Measurements from ENCODE around the gene OSBPL6.

Gene OSBPL6

DNA sequence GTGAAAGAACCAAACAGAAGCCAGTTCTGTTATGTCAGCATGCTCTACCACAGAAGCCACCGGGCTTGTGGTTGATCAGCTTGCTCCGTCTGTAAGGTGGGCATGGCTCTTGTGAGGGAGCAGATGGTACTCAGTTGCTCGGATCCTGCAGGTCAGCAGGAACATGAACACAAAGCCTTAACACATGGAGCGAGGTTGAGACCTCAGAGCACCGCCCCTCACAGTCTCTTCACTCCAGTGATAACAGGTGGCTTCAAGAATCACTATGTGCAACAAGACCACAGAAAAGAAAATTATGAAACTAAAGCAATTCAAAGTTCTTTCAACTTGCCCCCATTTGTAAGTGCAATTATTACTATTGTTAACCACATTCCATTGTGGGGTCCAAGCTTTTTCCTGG is 72.1 kb downstream of the OSBPL6 start:
- Histone ChIP-seq H3K27me3 (ENCODE audit: control insufficient read depth in 2 of 2, insufficient read depth in 2 of 2, low read length in 2 of 2) (no peaks in the 10 kb centered on the region), H3K4me1 (ENCODE audit: control insufficient read depth in 2 of 2, insufficient read depth in 2 of 2, low read length in 2 of 2) (no peaks in the 10 kb centered on the region), H3K4me3 (ENCODE audit: low read length in 2 of 2) (no peak overlapping the region), H3K27ac (ENCODE audit: low read depth in 2 of 2, low read length in 2 of 2) (no peak overlapping the region), H3K9me3 (ENCODE audit: control insufficient read depth in 2 of 2, low read length in 2 of 2) (no peaks in the 10 kb centered on the region), H3K9ac (ENCODE audit: low read depth in 1 of 2, low read length in 2 of 2) (no peak overlapping the region), H3K36me3 (ENCODE audit: control insufficient read depth in 2 of 2, insufficient read depth in 2 of 2, low read length in 2 of 2) (no peaks in the 10 kb centered on the region)

DNA sequence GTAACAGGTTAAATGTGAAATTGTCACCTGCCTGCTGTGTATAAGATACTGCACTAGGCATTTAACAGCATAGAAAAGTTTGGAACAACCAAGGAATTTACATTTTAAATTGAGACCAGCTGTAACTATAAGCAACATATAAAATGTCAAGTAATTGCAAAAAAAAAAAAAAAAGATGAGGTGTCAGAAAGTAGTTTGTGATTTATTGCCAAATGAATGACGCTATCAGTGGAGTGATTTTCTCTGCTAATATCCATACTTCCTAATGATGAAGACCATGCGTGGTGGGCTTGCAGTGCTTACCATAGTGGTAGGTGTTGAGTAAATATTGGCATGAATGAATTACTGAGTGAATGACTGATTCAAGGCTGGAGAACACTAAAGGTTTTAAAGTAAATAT is 73.3 kb downstream of the OSBPL6 start:
- no peaks in the 10 kb centered on the region for H3K9me3 ChIP-seq (ENCODE audit: control insufficient read depth in 2 of 2, low read length in 2 of 2)
- H3K4me3 ChIP-seq (ENCODE audit: low read length in 2 of 2): no peak overlapping the region
- H3K9ac ChIP-seq (ENCODE audit: low read depth in 1 of 2, low read length in 2 of 2): no peak overlapping the region
- no peaks in the 10 kb centered on the region for H3K4me1 ChIP-seq (ENCODE audit: control insufficient read depth in 2 of 2, insufficient read depth in 2 of 2, low read length in 2 of 2)
- no peaks in the 10 kb centered on the region for H3K36me3 ChIP-seq (ENCODE audit: control insufficient read depth in 2 of 2, insufficient read depth in 2 of 2, low read length in 2 of 2)
- H3K27me3 ChIP-seq (ENCODE audit: control insufficient read depth in 2 of 2, insufficient read depth in 2 of 2, low read length in 2 of 2): no peaks in the 10 kb centered on the region
- no peak overlapping the region for H3K27ac ChIP-seq (ENCODE audit: low read depth in 2 of 2, low read length in 2 of 2)

DNA sequence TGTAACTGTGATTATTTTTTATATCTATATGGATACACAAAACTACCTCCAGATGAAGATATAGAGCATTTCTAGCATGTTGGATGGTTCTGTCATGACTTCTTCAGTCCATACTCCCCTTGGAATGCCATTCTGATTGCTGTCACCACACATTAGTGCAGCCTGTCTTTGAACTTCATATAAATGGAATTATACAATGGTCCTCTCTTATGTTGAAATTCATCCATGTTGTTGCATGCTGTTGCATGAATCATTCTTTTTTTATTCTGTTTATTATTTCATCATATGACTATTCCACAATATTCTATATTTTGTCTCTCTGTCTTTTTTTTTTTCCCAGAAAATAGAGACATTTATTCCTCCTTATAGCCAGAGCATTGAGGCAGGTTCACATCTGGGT is 74.1 kb downstream of the OSBPL6 start:
- Histone ChIP-seq H3K4me1 (ENCODE audit: control insufficient read depth in 2 of 2, insufficient read depth in 2 of 2, low read length in 2 of 2) (no peaks in the 10 kb centered on the region), H3K27me3 (ENCODE audit: control insufficient read depth in 2 of 2, insufficient read depth in 2 of 2, low read length in 2 of 2) (no peaks in the 10 kb centered on the region), H3K9ac (ENCODE audit: low read depth in 1 of 2, low read length in 2 of 2) (no peak overlapping the region), H3K9me3 (ENCODE audit: control insufficient read depth in 2 of 2, low read length in 2 of 2) (no peaks in the 10 kb centered on the region), H3K36me3 (ENCODE audit: control insufficient read depth in 2 of 2, insufficient read depth in 2 of 2, low read length in 2 of 2) (no peaks in the 10 kb centered on the region), H3K4me3 (ENCODE audit: low read length in 2 of 2) (no peak overlapping the region), H3K27ac (ENCODE audit: low read depth in 2 of 2, low read length in 2 of 2) (no peak overlapping the region)

DNA sequence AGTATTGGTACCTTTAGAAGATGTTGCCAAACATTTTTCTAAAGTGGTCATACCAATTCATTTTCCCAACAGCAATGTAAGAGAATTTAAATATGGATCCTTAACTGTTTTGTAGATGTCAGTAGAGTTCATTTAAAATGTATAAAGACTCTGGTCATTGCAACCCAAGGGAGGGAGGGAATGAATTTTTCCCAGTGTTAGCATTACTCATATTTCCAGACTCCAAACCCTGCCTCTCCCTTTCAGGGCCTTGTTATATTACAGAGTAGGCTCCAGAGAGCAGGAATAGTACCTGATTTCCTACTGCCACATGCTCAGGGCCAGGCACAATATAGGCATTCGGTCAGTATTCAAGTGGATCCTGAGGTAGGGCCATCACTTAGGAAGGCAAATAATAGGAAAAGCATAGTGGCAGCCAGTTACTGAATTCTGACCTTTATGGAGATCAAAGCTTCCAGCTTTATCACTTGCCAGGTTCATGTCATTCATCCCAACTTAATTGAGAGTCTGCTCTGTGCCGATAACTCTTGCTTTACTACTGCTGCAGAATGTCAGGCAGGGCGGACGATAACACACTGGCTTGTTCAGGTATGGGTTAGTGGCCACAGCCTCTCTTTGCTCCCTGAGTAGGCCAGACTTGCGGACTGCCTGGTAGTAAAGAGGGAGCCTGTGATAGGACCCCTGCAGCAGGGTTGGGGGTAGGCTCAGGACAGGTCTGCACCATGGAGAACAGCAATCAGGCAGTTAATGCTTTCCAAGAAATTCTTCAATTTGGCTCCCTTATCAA is 75.3 kb downstream of the OSBPL6 start:
- Histone ChIP-seq H3K4me3 (ENCODE audit: low read length in 2 of 2) (no peak overlapping the region), H3K27me3 (ENCODE audit: control insufficient read depth in 2 of 2, insufficient read depth in 2 of 2, low read length in 2 of 2) (no peaks in the 10 kb centered on the region), H3K27ac (ENCODE audit: low read depth in 2 of 2, low read length in 2 of 2) (no peak overlapping the region), H3K9ac (ENCODE audit: low read depth in 1 of 2, low read length in 2 of 2) (no peak overlapping the region), H3K36me3 (ENCODE audit: control insufficient read depth in 2 of 2, insufficient read depth in 2 of 2, low read length in 2 of 2) (no peaks in the 10 kb centered on the region), H3K9me3 (ENCODE audit: control insufficient read depth in 2 of 2, low read length in 2 of 2) (no peaks in the 10 kb centered on the region), H3K4me1 (ENCODE audit: control insufficient read depth in 2 of 2, insufficient read depth in 2 of 2, low read length in 2 of 2) (no peaks in the 10 kb centered on the region)

DNA sequence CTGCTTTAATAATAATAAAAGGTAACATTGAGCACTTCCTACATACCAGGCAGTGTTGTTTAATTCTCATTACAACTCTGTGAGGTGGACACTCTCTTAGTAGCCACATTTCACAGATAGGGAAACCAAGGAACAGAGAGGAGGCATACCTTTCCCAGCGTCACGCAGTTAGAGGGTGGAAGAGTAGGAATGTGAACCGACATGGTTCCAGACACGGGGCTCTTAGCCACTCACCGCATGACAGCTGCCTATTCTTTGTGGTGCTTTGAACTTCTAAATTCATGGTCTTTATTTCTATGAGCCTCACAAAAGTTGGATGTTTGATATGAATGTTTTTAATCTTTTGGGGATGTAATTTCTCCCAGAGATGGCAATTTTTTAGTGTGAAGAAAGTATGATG is 76.0 kb downstream of the OSBPL6 start:
- no peak overlapping the region for H3K9ac ChIP-seq (ENCODE audit: low read depth in 1 of 2, low read length in 2 of 2)

DNA sequence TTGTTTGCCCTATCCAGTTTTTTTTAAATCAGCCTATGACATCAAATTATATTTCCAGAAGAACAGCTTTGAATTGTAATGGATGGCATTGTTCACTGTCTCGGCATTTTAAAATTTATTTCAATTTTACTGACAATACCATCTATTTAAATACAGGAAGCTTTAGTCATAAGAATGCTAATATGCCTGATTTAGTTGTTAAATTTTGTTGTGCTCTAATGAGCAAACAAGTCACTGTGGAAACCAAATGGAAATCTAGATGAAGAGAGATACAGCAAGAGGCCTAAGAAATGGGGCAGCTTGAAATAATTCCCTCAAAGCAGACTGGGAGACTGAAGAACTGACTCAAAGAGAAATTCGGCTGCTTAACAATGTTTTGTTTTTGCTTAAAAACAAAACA is 76.8 kb downstream of the OSBPL6 start:
- no peak overlapping the region for H3K4me3 ChIP-seq (ENCODE audit: low read length in 2 of 2)
- H3K36me3 ChIP-seq (ENCODE audit: control insufficient read depth in 2 of 2, insufficient read depth in 2 of 2, low read length in 2 of 2): no peaks in the 10 kb centered on the region
- H3K9ac ChIP-seq (ENCODE audit: low read depth in 1 of 2, low read length in 2 of 2): no peak overlapping the region
- H3K27ac ChIP-seq (ENCODE audit: low read depth in 2 of 2, low read length in 2 of 2): no peak overlapping the region
- H3K4me1 ChIP-seq (ENCODE audit: control insufficient read depth in 2 of 2, insufficient read depth in 2 of 2, low read length in 2 of 2): no peaks in the 10 kb centered on the region
- H3K27me3 ChIP-seq (ENCODE audit: control insufficient read depth in 2 of 2, insufficient read depth in 2 of 2, low read length in 2 of 2): no peaks in the 10 kb centered on the region
- H3K9me3 ChIP-seq (ENCODE audit: control insufficient read depth in 2 of 2, low read length in 2 of 2): no peaks in the 10 kb centered on the region

More for the DNA sequence above, 76.0 kb downstream of the OSBPL6 start:
- Histone ChIP-seq H3K36me3 (ENCODE audit: control insufficient read depth in 2 of 2, insufficient read depth in 2 of 2, low read length in 2 of 2) (no peaks in the 10 kb centered on the region), H3K9me3 (ENCODE audit: control insufficient read depth in 2 of 2, low read length in 2 of 2) (no peaks in the 10 kb centered on the region), H3K4me3 (ENCODE audit: low read length in 2 of 2) (no peak overlapping the region), H3K27me3 (ENCODE audit: control insufficient read depth in 2 of 2, insufficient read depth in 2 of 2, low read length in 2 of 2) (no peaks in the 10 kb centered on the region), H3K27ac (ENCODE audit: low read depth in 2 of 2, low read length in 2 of 2) (no peak overlapping the region), H3K4me1 (ENCODE audit: control insufficient read depth in 2 of 2, insufficient read depth in 2 of 2, low read length in 2 of 2) (no peaks in the 10 kb centered on the region)

DNA sequence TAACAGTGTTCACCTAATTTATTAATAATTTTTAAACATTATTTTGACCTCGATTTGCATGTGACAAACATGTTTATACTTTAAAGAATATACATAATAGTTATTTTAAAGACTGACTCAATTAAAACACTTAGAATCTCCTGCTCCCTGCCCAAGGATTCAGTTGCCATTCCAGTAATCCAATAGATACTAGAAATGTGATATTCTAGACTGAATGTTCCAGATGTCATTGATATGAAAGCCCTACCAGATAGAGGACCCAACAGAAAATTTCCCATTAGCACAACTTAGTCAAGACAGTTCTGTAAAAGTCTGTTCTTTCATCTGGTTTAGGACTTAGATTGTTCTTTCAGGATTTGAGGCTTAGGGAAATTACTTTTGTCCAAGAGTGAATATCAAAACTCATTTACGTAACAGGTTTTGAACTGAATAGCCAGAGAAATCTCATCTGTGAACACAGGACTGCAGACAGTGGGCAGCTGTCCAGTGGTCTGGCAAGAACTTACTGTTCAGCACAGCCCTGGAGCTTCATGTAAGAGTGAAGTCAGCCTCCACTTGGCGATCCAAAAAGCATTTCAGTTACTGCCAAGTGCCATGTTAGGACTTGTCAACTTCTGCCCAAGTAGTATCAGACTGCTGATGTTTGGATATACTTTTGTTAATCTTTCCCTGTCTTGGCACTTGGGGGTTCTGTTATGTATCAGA is 77.5 kb downstream of the OSBPL6 start:
- Histone ChIP-seq H3K4me1 (ENCODE audit: control insufficient read depth in 2 of 2, insufficient read depth in 2 of 2, low read length in 2 of 2) (no peaks in the 10 kb centered on the region), H3K9me3 (ENCODE audit: control insufficient read depth in 2 of 2, low read length in 2 of 2) (no peaks in the 10 kb centered on the region), H3K27me3 (ENCODE audit: control insufficient read depth in 2 of 2, insufficient read depth in 2 of 2, low read length in 2 of 2) (no peaks in the 10 kb centered on the region), H3K4me3 (ENCODE audit: low read length in 2 of 2) (no peak overlapping the region), H3K27ac (ENCODE audit: low read depth in 2 of 2, low read length in 2 of 2) (no peak overlapping the region), H3K9ac (ENCODE audit: low read depth in 1 of 2, low read length in 2 of 2) (no peak overlapping the region), H3K36me3 (ENCODE audit: control insufficient read depth in 2 of 2, insufficient read depth in 2 of 2, low read length in 2 of 2) (no peaks in the 10 kb centered on the region)

DNA sequence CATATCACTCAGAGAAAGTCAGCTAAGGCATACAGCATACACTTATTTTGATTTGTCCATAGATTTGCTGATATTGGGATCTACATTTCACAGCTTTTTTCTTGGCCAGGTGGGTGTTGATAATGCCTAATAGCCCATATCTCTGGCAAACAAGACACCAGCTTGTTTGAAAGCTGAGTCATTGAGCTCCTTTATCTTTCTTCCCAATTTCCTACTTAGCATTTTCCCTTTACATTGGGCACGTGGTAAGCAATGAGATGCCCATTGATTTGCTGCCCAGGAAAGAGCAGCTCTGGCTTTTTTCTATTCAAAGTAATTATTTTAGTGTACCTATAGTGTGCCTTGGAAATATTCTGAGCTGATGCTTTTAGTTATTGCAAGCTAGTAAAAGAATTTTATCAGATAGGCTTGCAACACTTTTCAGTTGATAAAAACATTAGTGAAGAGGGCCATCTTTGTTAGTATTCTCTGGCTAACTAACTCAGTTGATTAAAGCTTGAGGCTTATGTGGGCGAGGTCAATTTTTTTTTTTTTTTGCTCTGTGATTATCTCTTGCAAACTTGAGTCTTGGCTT is 79.6 kb downstream of the OSBPL6 start:
- Histone ChIP-seq H3K4me1 (ENCODE audit: control insufficient read depth in 2 of 2, insufficient read depth in 2 of 2, low read length in 2 of 2) (no peaks in the 10 kb centered on the region), H3K4me3 (ENCODE audit: low read length in 2 of 2) (no peak overlapping the region), H3K27ac (ENCODE audit: low read depth in 2 of 2, low read length in 2 of 2) (no peak overlapping the region), H3K36me3 (ENCODE audit: control insufficient read depth in 2 of 2, insufficient read depth in 2 of 2, low read length in 2 of 2) (no peaks in the 10 kb centered on the region), H3K9me3 (ENCODE audit: control insufficient read depth in 2 of 2, low read length in 2 of 2) (no peaks in the 10 kb centered on the region), H3K9ac (ENCODE audit: low read depth in 1 of 2, low read length in 2 of 2) (no peak overlapping the region), H3K27me3 (ENCODE audit: control insufficient read depth in 2 of 2, insufficient read depth in 2 of 2, low read length in 2 of 2) (no peaks in the 10 kb centered on the region)

DNA sequence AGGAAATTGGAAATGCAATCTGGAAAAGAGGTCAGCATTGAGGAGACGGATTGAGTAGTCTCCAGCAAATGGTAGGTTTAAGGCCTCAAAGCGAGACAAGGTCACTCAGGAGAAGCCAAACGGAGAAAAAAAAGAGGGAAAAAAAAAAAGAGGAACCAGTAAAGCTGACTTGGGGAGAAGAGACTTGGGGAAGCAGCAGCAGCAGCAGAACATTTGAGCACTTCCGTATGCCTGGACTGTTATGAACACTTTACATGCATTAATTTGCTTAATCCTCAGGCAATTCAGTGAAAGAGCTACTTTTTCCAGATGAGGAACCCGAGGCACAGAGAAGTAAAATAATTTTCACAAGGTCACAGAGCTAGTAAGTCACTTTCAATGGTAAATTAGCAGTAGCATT is 81.3 kb downstream of the OSBPL6 start:
- no peak overlapping the region for H3K9ac ChIP-seq (ENCODE audit: low read depth in 1 of 2, low read length in 2 of 2)
- no peak overlapping the region for H3K4me3 ChIP-seq (ENCODE audit: low read length in 2 of 2)
- H3K9me3 ChIP-seq (ENCODE audit: control insufficient read depth in 2 of 2, low read length in 2 of 2): no peaks in the 10 kb centered on the region
- no peak overlapping the region for H3K27ac ChIP-seq (ENCODE audit: low read depth in 2 of 2, low read length in 2 of 2)
- no peaks in the 10 kb centered on the region for H3K36me3 ChIP-seq (ENCODE audit: control insufficient read depth in 2 of 2, insufficient read depth in 2 of 2, low read length in 2 of 2)
- H3K27me3 ChIP-seq (ENCODE audit: control insufficient read depth in 2 of 2, insufficient read depth in 2 of 2, low read length in 2 of 2): no peaks in the 10 kb centered on the region
- no peaks in the 10 kb centered on the region for H3K4me1 ChIP-seq (ENCODE audit: control insufficient read depth in 2 of 2, insufficient read depth in 2 of 2, low read length in 2 of 2)

DNA sequence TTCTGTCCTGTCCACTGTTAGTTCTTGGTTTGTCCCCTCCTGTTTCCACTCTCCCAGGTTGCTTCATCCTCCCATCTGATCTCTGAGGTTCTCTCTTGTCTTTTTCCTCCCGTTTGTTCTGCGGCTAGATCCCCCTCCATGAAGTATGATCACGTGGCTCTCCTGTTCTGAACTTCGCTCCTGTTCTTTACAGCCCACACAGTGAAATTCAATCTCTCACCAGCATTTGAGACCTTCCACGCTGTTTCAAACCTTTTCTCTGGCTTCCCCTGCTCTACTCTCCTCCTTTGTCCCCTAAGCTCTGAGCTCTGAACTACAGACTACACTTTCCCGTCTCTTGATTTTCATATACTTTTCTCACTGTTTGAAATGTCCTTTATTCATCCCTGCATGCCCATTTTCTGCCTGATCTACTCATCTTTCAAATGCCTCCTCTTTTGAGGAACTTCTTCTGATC is 83.5 kb downstream of the OSBPL6 start:
- Histone ChIP-seq H3K9me3 (ENCODE audit: control insufficient read depth in 2 of 2, low read length in 2 of 2) (no peaks in the 10 kb centered on the region), H3K27ac (ENCODE audit: low read depth in 2 of 2, low read length in 2 of 2) (no peak overlapping the region), H3K4me3 (ENCODE audit: low read length in 2 of 2) (no peak overlapping the region), H3K4me1 (ENCODE audit: control insufficient read depth in 2 of 2, insufficient read depth in 2 of 2, low read length in 2 of 2) (peaks cover 3 to 5% of the 10 kb centered on the region in 2 donors), H3K36me3 (ENCODE audit: control insufficient read depth in 2 of 2, insufficient read depth in 2 of 2, low read length in 2 of 2) (no peaks in the 10 kb centered on the region), H3K27me3 (ENCODE audit: control insufficient read depth in 2 of 2, insufficient read depth in 2 of 2, low read length in 2 of 2) (no peaks in the 10 kb centered on the region), H3K9ac (ENCODE audit: low read depth in 1 of 2, low read length in 2 of 2) (no peak overlapping the region)

Measured in mucosa of rectum (tissue), 2 donors.